Lung microvascular endothelial cell (primary cell): Measurements from ENCODE around the gene PRKCB. TPM values are rescaled to one million over a fixed set of nuclear protein-coding genes. Genes with fewer than 3 reads are reported as not detected.

Experiments
- DNase-seq, 2 donors: peaks; one replicate each; pipeline versions ENCODE4 v3.0.0 to v3.0.0-alpha.2; 2010; ENCODE audit warnings: low read depth in 2 of 2
- total RNA-seq: library from RNA; depleted of rRNA; stranded (reverse); fragments of >200 nt; gene quantifications from 2 replicates; pipeline ENCODE4 v1.2.1, GENCODE V29; 2014

PRKCB gene
- total RNA-seq, 1 donor from 2014 or later = not detected

GRCh38 chr16:24041834-24042631 is 206.2 kb downstream of the PRKCB start:
- DNase-seq = peak; percentile 51 to 64

GRCh38 chr16:24044467-24044866 is 208.7 kb downstream of the PRKCB start:
- DNase-seq = no peak

- peak in 1 of 2 donors; percentile 24 for DNase-seq
These were observed 209.9 kb downstream of the PRKCB start for GRCh38 chr16:24045641-24046040.

- DNase-seq = no peak
These were observed 210.7 kb downstream of the PRKCB start for GRCh38 chr16:24046442-24046841.

- DNase-seq = no peak
These were observed 213.3 kb downstream of the PRKCB start for GRCh38 chr16:24049113-24049512.

GRCh38 chr16:24051125-24051524 is 215.3 kb downstream of the PRKCB start:
- DNase-seq = no peak

GRCh38 chr16:24052329-24053098 is 216.7 kb downstream of the PRKCB start:
- no peak for DNase-seq

- DNase-seq = no peak
These were observed 217.5 kb downstream of the PRKCB start for GRCh38 chr16:24053099-24053946.

- no peak for DNase-seq
These were observed 219.1 kb downstream of the PRKCB start for GRCh38 chr16:24054741-24055491.

GRCh38 chr16:24062270-24062817 is 226.6 kb downstream of the PRKCB start:
- DNase-seq = no peak

- no peak for DNase-seq
These were observed 233.3 kb downstream of the PRKCB start for GRCh38 chr16:24069036-24069590.

GRCh38 chr16:24070851-24071250 is 235.1 kb downstream of the PRKCB start:
- peak; percentile 54 to 70 for DNase-seq

GRCh38 chr16:24071666-24072360 is 236.0 kb downstream of the PRKCB start:
- no peak for DNase-seq

GRCh38 chr16:24073321-24073720 is 237.5 kb downstream of the PRKCB start:
- no peak for DNase-seq

- no peak for DNase-seq
These were observed 238.8 kb downstream of the PRKCB start for GRCh38 chr16:24074574-24074973.

GRCh38 chr16:24075302-24075701 is 239.5 kb downstream of the PRKCB start:
- no peak for DNase-seq

- no peak for DNase-seq
These were observed 240.3 kb downstream of the PRKCB start for GRCh38 chr16:24075931-24076716.

GRCh38 chr16:24077292-24077691 is 241.5 kb downstream of the PRKCB start:
- DNase-seq = no peak

- DNase-seq = no peak
These were observed 242.2 kb downstream of the PRKCB start for GRCh38 chr16:24077966-24078365.
